ENCODE results near the gene YAF2.
"Not testable (repeated sequence)": the region's sequence is repeated elsewhere in the genome, so short reads cannot be mapped to it uniquely, and the experiment has no call there.

- TF ChIP-seq POLR2A (IDR thresholded peaks at IDR 0.05); POLR2AphosphoS5 (IDR thresholded peaks at IDR 0.05); CTCF (IDR thresholded peaks at IDR 0.05 in 8 of 11, conservative IDR thresholded peaks at IDR 0.05 in 3 of 11): not testable (repeated sequence)
Measured at GRCh38 chr12:42227525-42227924, 10.5 kb downstream of the YAF2 start.
